Panc1 (cell line): ENCODE data around the gene EIF1. TPM values are rescaled to one million over a fixed set of nuclear protein-coding genes. Genes with fewer than 3 reads are reported as not detected.

Experiments used
- ATAC-seq: fragments of 200-7000 bp; cut with Tn5 transposase; 2 replicates; pipeline ENCODE4 v1.9.1; 2020; ENCODE audit warnings: mild to moderate bottlenecking, moderate library complexity
- BruUV-seq: library from RNA; stranded (reverse); fragments of 400-500 nt; replicated peaks from 2 replicates; lab custom pipeline; 2021; lab: Mats Ljungman, UMichigan
- CTCF ChIA-PET: fragments of 300-600 bp; sonication (Branson Sonifier 250); formaldehyde crosslinking; loops from one replicate; lab custom pipeline; 2022; ENCODE audit warnings: antibody characterized with exemption; lab: Charles Lee
- POLR2A ChIA-PET: fragments of 300-600 bp; sonication (Branson Sonifier 250); formaldehyde crosslinking; loops from one replicate; lab custom pipeline; 2022; ENCODE audit warnings: antibody characterized with exemption; lab: Charles Lee
- DNase-seq: peaks from one replicate; pipeline ENCODE4 v3.0.0-alpha.2; 2010; ENCODE audit warnings: low read depth, low spot score
- H3K27ac ChIP-seq: 2 replicates; pipeline ENCODE4 v1.5.1; 2011; ENCODE audit warnings: mild to moderate bottlenecking, low read length, inconsistent platforms
- H3K27me3 ChIP-seq: fragments of 200-500 bp; sonication (Bioruptor generic); 2 replicates; pipeline ENCODE4 v1.6.0; 2014; ENCODE audit warnings: low read length, inconsistent platforms; ENCODE audit not compliant: control insufficient read depth, insufficient read depth
- H3K36me3 ChIP-seq: fragments of 200-500 bp; sonication (Bioruptor generic); 2 replicates; pipeline ENCODE4 v1.5.1; 2014; ENCODE audit warnings: inconsistent platforms, mild to moderate bottlenecking, low read length, moderate library complexity; ENCODE audit not compliant: control insufficient read depth, insufficient read depth
- H3K4me1 ChIP-seq: 2 replicates; pipeline ENCODE4 v1.5.1; 2011; ENCODE audit warnings: inconsistent platforms, mild to moderate bottlenecking, low read length, moderate library complexity; ENCODE audit not compliant: control insufficient read depth, insufficient read depth
- H3K4me3 ChIP-seq, 2 experiments: 2 replicates each; pipeline ENCODE4 v1.5.1; 2011 to 2012; ENCODE audit warnings: low read depth in 2 of 2, low read length in 2 of 2, mild to moderate bottlenecking in 2 of 2, inconsistent platforms in 1 of 2, moderate library complexity in 1 of 2
- H3K9me3 ChIP-seq: fragments of 200-500 bp; sonication (Bioruptor generic); 2 replicates; pipeline ENCODE4 v1.5.1; 2014; ENCODE audit warnings: low read depth, mild to moderate bottlenecking, inconsistent platforms, low read length, moderate library complexity; ENCODE audit not compliant: control insufficient read depth, insufficient read depth
- CTCF ChIP-seq: fragments of 450-650 bp; IDR thresholded peaks from 2 replicates; pipeline ENCODE4 v1.5.1; 2017; ENCODE audit warnings: mild to moderate bottlenecking
- POLR2AphosphoS5 ChIP-seq: IDR thresholded peaks from 2 replicates; pipeline ENCODE4 v1.6.1; 2012; ENCODE audit warnings: mild to moderate bottlenecking, low read depth, low read length, moderate library complexity
- REST ChIP-seq, 2 experiments: IDR thresholded peaks; 2 replicates each; pipeline ENCODE4 v1.6.1; 2011 to 2012; ENCODE audit warnings: low read depth in 2 of 2, control low read depth in 1 of 2, low read length in 1 of 2, mild to moderate bottlenecking in 1 of 2, moderate library complexity in 1 of 2; ENCODE audit not compliant: insufficient read depth in 1 of 2
- SIN3A ChIP-seq: IDR thresholded peaks from 2 replicates; pipeline ENCODE4 v1.6.1; 2012; ENCODE audit warnings: low read depth, mild to moderate bottlenecking, low read length, moderate library complexity, borderline replicate concordance; ENCODE audit not compliant: insufficient read depth
- TCF7L2 ChIP-seq: IDR thresholded peaks from 2 replicates; pipeline ENCODE4 v1.6.1; 2011; ENCODE audit warnings: mild to moderate bottlenecking, low read depth, low read length, inconsistent platforms
- in situ Hi-C: cut with HindIII; loops from 2 replicates; pipeline ENCODE4 v1.10.0; 2016; ENCODE audit warnings: low sequenced_read_pairs, low pct_unique_long_range_greater_than_20kb
- intact Hi-C: fragments of 100-400 bp; cut with micrococcal nuclease; formaldehyde crosslinking; loops from one replicate; pipeline ENCODE4 v1.10.0; 2022; ENCODE audit not compliant: unreplicated experiment
- total RNA-seq: library from RNA; stranded (reverse); gene quantifications from one replicate; pipeline ENCODE4 v1.2.1, GENCODE V29; 2021; ENCODE audit not compliant: unreplicated experiment

The EIF1 gene
- total RNA-seq, 1 experiment from 2014 or later: 747 TPM

DNA sequence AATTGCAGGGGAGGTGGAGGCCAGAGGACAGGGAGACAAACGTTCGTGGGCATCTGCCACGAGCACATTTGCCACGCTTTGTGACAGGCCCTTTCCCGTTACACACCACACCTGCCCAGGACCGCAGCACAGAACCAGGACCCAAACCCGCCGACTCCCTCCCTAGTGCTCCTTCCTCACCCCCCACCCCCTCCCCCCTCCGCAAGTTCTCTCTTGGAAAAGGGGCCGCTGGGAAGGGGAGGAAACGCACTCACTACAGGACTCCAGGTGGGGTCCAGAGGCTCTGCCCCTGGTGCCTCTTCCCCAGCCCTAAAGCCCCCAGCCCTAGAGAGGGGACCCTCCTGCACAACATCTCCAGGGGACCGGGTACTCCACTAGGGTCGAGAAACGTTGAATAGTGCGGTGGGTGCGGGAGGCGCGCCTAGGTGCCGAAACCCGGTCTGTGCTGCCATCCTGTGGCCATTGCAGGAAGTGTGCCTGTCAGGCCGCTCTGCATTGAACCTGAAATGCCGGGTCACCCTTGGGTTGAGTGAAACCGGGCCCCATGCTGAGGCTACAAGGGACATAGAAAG, 21.9 kb upstream of the EIF1 start:
- Histone ChIP-seq H3K4me3 (peak overlapping the region; percentile 41 to 76), H3K4me1 (peaks cover 23% of the 10 kb centered on the region), H3K9me3 (no peaks in the 10 kb centered on the region), H3K27ac (peak overlapping the region; percentile 92), H3K27me3 (no peaks in the 10 kb centered on the region), H3K36me3 (no peaks in the 10 kb centered on the region)
- CTCF ChIA-PET: interaction anchor here (0.6 to 7.1 kb wide), 8 partner anchors 14 to 123 kb away, joined by 3 to 104 read pairs (median 8); partner anchors contain the start of gene EIF1
- ATAC-seq (peak; percentile 81), DNase-seq (peak; percentile 64)
- POLR2A ChIA-PET: interaction anchor here (1.7 to 1.8 kb wide), 2 partner anchors 22 kb away, joined by 6 to 7 read pairs; partner anchors contain the start of gene EIF1
- intact Hi-C loops: loop anchor here (1.0 to 10.0 kb wide), 5 partner anchors 31 to 864 kb away; no protein-coding TSS in a partner anchor
- no peak for TF ChIP-seq TCF7L2
- TF ChIP-seq SIN3A: no peak
- no peak for TF ChIP-seq POLR2AphosphoS5
- TF ChIP-seq REST (IDR thresholded peaks at IDR 0.05; ENCODE audit: insufficient read depth in 1 of 2, low read depth in 2 of 2, low read length in 1 of 2): no peak
- TF ChIP-seq CTCF: peak; percentile 93
- no TSS peak for BruUV-seq
- in situ Hi-C loops: no loop called here

DNA sequence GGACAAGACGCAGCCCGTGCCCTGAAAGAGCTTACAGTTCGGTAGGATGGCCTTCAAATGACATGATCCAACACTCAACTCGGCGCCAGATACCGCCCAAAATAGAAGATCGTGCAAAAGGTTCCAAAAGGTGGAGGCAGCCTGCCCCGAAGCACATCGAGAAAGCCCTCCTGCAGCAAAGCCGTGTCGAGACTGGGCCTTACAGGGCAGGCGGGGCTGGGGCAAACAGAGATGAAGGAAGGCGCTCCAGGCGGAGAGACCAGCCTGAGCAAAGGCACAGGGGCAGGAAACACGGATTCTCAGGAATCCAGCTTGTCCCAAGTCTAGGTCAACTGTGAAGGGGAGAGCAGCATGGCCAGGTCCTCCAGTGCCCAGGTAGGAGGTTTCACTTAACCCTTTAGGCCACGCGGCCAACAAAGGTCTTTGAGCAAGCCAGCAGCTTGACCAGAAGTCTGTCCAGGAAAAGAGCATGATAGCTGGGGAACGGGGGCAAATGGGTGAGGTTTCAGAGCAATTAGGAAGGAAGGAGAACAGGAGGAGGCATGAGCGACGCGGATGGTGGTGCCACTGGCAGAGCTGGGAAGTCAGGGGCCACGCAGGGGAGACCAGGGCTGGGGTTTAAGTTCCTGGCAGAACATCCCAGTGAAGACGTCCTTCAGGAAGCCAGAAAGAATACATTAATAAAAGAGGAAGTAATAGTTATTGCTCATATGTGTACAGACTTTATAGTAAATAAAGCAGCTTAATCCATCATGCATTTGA, 21.2 kb upstream of the EIF1 start:
- H3K4me3 ChIP-seq: peak overlapping the region in 1 of 2 experiments; percentile 76; a peak in 2 of 4 replicates
- peaks cover 23% of the 10 kb centered on the region for H3K4me1 ChIP-seq
- H3K27me3 ChIP-seq: no peaks in the 10 kb centered on the region
- peak overlapping the region; percentile 92 for H3K27ac ChIP-seq
- no peaks in the 10 kb centered on the region for H3K9me3 ChIP-seq
- 0 out of 4 replicates have a peak, but pooled peaks of 1 of the 2 experiments have one; percentile 44 for TF ChIP-seq REST (IDR thresholded peaks at IDR 0.05; ENCODE audit: insufficient read depth in 1 of 2, low read depth in 2 of 2, low read length in 1 of 2)
- no peak for TF ChIP-seq CTCF
- TF ChIP-seq SIN3A: no peak
- ChIA-PET POLR2A (interaction anchor here (0.5 to 1.7 kb wide), 4 partner anchors 10 to 479 kb away, joined by 3 to 6 read pairs (median 3); partner anchors contain the start of gene EIF1), CTCF (interaction anchor here (0.6 to 1.8 kb wide), 5 partner anchors 19 to 142 kb away, joined by 5 to 13 read pairs (median 8); partner anchors contain the start of gene EIF1)
- no TSS peak for BruUV-seq
- H3K36me3 ChIP-seq: no peaks in the 10 kb centered on the region
- ATAC-seq: 0 out of 2 replicates have a peak, but pooled peaks have one; percentile 2
- in situ Hi-C loops (no loop called here), intact Hi-C loops (loop anchor here (2.0 to 10.0 kb wide), 4 partner anchors 293 to 865 kb away; no protein-coding TSS in a partner anchor)
- no peak for DNase-seq
